ENCODE measurements around the gene MAPRE2.

- TF ChIP-seq, protein P1, sequence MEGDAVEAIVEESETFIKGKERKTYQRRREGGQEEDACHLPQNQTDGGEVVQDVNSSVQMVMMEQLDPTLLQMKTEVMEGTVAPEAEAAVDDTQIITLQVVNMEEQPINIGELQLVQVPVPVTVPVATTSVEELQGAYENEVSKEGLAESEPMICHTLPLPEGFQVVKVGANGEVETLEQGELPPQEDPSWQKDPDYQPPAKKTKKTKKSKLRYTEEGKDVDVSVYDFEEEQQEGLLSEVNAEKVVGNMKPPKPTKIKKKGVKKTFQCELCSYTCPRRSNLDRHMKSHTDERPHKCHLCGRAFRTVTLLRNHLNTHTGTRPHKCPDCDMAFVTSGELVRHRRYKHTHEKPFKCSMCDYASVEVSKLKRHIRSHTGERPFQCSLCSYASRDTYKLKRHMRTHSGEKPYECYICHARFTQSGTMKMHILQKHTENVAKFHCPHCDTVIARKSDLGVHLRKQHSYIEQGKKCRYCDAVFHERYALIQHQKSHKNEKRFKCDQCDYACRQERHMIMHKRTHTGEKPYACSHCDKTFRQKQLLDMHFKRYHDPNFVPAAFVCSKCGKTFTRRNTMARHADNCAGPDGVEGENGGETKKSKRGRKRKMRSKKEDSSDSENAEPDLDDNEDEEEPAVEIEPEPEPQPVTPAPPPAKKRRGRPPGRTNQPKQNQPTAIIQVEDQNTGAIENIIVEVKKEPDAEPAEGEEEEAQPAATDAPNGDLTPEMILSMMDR (IDR thresholded peaks at IDR 0.05) = no peak
- no peak for TF ChIP-seq POLR2A (IDR thresholded peaks at IDR 0.05)
These were observed 140.9 kb downstream of the MAPRE2 start for GRCh38 chr18:35182151-35182550.

Data from upper lobe of left lung (tissue), 4 donors.